HG03442 (cell line): ENCODE measurements around the gene MCMBP.

Source experiments
- ATAC-seq: cut with Tn5 transposase; IDR thresholded peaks from one replicate; pipeline ENCODE4 v1.9.1; 2021; ENCODE audit warnings: mild to moderate bottlenecking, moderate library complexity; ENCODE audit not compliant: unreplicated experiment

MCMBP gene

GRCh38 chr10:119786117-119786769, 86.4 kb downstream of the MCMBP start:
- ATAC-seq, result no peak

GRCh38 chr10:119784340-119785067, 88.1 kb downstream of the MCMBP start:
- peak; percentile 77 for ATAC-seq

- ATAC-seq, result no peak
Measured at GRCh38 chr10:119783665-119784027, 89.0 kb downstream of the MCMBP start.

GRCh38 chr10:119782981-119783664, 89.5 kb downstream of the MCMBP start:
- no peak for ATAC-seq

GRCh38 chr10:119781498-119781897, 91.1 kb downstream of the MCMBP start:
- no peak for ATAC-seq

DNA sequence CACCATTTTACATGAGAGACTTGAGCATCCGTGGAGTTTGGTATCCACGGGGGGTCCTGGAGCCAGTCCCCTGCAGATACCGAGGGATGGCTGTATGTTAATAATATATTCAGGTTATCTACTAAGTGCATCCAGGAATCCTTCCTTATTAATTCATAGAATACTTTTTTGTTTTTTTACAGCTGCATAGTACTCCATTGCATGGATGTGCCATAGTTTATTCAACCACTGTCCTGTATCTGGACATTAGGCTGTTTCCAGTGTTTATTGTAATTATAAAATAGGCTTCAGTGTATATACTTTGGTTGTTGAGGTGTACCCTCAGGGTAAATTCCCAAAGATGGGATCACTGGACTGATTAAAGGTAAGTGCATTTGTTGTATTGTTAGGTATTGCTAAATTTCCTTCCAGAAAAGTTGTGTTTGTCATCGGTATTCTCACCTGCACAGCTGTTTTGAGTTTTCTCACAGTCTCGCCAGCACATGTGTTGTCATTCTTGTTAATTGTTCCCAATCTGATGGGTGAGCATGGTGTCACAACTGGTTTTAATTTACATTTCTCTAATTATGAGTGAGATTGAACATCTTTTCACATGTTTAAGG, 91.7 kb downstream of the MCMBP start:
- no peak for ATAC-seq
